Dedifferentiated amniotic fluid mesenchymal stem cell (primary cell): ENCODE measurements around the gene ZSWIM6.

Experiments used
- DNase-seq: peaks from one replicate; pipeline ENCODE4 v3.0.0-alpha.2; 2016; ENCODE audit errors: extremely low spot score

ZSWIM6 gene

DNA sequence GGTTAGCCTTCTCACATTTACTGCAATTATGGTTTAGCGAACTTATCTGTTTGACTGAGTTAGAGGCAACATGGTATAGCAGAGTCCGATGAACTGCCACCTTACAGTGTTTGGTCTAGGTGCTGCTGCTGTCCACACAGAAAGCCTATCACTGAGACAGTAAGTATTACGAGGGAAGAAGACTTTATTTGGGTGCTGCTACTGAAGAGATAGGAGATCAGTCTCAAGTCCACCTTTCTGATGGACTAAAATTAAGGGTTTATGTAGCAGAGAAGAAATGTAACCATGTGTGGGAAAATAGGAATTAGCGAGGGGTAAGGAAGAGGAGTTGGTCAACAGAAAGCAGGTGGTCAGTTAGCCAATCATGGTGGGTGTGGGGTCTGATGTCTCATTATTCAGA, 109.7 kb downstream of the ZSWIM6 start:
- DNase-seq, result no peak

- no peak for DNase-seq
These were observed 115.9 kb downstream of the ZSWIM6 start for GRCh38 chr5:61447780-61448495.

GRCh38 chr5:61449804-61450492, 117.9 kb downstream of the ZSWIM6 start:
- DNase-seq, result peak; percentile 92

DNA sequence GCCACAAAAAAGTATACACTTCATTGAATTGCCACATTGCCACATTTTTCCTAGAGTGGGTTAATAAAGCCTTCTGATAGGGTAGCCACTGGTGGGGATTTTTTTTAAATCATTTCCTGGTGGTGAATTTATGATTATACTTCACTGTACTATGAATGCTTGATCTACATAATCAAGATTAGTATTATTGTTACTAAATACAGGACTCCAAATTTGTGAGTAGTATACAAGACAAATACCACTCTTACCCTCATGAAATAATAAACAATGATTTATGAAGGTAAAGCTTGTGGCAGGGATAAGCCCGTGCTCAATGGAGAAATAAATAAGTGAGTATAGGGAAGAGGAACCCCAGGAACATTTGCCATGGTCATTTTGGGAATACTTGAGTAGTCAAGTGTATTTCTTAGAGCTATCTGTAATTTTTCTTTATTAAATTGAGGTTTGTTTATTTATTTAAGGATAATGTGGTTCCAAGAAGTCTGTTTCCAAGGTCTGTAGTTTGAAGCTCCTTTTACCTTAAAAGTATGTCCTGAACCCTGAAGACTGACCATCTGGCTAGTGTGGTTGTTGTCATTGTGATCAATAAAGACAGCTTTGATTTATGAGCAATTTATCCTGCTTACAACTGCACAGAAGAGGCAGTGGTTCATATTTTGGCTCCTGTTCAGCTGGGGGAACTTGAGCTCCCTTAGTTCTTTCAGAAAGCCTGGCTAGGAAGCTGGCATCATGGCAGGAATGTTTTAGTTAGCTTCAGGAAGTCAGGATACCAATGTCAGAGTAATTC, 118.6 kb downstream of the ZSWIM6 start:
- DNase-seq, result peak; percentile 95

DNA sequence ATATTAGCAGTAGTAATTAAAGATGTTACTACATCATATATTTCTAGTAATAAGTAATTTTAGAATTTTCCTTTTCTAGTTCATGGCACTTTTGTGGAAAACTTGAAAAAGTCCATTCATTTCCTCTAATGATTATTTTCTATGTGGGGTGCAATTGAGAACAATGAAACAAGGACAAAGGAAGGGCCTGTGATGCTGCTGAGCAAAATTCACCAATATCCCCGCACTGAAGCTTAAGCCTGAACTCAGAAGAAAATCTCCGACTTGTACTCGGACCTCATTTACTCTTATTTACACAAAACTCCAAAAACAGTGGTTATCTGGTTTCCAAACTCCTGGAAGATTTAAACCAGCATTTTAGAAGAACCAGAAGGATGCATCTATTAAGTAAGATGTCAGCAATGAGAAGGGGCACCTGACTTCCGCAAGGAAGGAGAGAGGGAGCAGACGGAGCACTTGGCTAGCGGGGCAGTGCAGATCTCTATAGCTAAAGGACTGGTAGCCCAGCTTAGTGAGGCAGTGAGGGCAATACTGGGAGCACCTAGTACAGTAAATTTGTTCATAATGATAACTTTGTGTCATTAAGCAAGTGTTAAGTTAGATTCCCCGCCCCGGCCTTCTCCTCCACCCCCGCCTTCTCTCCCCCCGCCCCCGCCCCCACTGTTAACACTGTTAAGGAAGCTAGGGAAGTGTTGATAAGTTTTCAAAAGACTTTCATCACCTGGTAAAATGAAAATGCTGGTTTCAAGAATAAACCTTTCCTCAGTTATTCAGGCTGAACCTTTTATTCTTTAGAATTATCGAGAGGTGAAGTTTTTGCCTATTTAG, 123.3 kb downstream of the ZSWIM6 start:
- no peak for DNase-seq

- no peak for DNase-seq
These were observed 128.4 kb downstream of the ZSWIM6 start for GRCh38 chr5:61460471-61460870.

DNA sequence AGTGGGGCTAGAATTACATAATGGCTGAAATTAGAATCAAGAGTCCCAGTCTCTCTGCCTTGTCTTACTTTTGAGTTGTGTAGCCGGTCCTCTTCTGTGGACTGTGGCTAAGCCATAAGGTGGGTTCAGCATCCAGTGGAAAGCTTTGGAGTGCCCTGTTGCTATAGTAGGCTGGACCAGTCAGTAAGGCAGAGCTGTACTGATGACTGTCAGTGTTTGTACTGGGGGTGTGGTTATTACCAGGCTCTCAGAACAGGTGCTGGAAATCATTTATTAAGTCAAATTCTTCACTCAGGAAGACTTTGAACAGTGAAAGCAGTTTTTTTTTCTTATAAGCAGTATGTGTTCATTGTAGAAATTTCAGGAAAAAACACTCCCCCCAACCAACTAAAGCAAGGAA, 129.4 kb downstream of the ZSWIM6 start:
- DNase-seq, result no peak

- no peak for DNase-seq
These were observed 129.9 kb downstream of the ZSWIM6 start for GRCh38 chr5:61461926-61462325.

DNA sequence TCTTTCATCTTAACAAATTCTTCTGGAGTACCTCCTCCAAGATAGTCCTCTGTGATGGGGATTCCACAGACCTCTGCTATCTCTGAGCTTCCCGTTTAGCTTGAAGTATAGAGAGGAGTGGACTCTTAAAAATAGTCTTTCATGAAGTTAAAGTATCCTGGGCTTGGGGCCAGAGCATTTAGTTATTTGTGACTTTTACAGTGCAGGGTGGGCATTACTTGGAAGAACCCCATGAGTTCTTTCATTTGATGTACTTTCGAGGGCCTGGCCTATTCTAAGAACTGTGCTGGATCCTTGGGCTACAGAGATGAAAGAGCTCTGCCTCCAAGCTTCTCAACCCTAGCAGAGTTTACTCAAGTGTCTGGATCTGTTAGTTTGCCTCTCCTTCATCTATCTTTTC, 131.5 kb downstream of the ZSWIM6 start:
- DNase-seq, result no peak

- no peak for DNase-seq
These were observed 132.5 kb downstream of the ZSWIM6 start for GRCh38 chr5:61464512-61464911.

- DNase-seq, result no peak
These were observed 133.0 kb downstream of the ZSWIM6 start for GRCh38 chr5:61465066-61465465.

DNA sequence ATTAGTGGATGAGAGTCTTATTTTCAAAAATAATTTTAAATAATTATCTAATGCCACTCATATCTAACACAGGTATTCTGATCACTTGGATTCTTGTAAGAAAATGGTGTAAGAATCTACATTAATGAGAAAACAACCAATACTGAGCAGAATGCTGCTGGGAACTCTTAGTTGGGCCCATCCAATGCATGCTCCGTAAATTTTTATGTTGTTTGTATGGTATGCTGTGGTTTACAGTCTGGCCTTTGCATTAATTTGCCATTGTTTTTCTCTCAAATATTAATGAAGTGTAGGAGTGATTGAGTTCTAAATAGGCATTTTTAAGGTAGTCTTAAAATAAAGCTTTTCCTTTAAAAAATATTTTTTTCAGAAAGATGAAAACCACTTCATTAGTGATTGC, 133.4 kb downstream of the ZSWIM6 start:
- no peak for DNase-seq

DNA sequence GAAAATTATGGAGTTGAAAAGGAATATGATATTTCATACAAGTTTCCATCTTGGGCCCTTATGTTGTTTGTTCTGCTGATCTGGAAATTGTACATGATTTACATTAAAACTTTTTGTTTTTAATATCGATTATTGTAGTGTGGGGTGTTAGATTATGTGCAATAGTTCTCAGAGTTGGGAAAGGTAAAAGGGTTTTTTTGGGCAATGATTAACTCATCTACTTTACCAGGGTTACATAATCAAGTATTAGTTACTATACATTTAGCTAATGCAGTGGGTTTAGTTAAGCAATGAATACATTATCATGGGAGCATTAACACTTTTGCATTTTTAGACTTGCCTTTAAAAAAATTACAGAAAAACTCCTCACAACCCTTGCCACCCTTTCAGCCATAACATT, 134.0 kb downstream of the ZSWIM6 start:
- no peak for DNase-seq

DNA sequence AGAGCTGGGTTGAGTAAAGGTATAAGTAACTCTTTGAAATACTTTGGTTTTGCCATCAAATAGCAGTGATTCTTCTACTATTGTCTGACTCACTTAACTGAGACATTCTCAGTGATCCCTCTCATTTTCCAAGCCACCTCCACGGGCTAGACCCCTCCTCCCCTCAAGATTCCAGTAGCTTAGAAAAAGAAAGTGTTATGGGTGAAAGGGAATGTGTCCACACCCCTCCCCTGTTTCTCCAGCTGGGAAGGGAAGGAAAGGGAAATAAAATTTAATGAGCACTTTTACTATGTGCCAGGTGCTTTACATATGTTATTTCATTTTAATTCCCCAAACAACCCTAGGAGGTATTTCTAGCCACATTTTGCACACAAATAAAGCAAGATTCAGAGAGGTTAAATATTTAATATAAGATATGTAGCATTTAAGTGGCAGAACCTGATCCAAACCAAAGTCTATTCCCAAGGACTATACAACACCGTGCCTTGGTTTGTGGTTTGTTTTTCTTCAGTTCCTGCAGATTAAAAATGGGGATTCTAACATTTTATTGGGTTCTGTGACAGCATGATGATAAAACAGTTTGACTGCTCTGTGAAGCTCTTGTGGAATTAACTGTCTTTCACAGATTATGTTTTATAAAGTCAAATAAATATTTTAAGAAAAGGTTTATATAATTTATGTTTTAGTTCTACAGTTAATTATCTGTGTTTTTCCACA, 135.9 kb downstream of the ZSWIM6 start:
- DNase-seq, result peak; percentile 22

DNA sequence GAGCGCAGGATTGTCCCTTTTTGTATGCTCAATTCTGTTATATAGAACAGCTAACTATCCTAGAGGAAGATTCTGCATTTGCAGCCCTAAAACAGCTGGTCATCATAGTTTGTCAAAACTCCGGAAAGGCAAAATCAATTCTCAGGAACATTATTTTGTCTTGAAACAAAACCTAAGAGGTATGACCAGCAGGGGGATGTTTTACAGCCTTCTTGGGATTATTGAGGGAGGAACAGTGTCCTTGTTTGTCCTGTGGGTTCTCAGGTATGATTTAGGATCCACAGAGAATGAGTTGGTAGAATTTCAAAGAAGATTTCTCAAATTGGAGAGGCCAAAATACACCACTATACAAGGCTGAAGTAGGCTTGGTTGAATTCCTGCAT, 136.4 kb downstream of the ZSWIM6 start:
- DNase-seq, result no peak

- DNase-seq, result no peak
These were observed 139.3 kb downstream of the ZSWIM6 start for GRCh38 chr5:61471352-61471751.

DNA sequence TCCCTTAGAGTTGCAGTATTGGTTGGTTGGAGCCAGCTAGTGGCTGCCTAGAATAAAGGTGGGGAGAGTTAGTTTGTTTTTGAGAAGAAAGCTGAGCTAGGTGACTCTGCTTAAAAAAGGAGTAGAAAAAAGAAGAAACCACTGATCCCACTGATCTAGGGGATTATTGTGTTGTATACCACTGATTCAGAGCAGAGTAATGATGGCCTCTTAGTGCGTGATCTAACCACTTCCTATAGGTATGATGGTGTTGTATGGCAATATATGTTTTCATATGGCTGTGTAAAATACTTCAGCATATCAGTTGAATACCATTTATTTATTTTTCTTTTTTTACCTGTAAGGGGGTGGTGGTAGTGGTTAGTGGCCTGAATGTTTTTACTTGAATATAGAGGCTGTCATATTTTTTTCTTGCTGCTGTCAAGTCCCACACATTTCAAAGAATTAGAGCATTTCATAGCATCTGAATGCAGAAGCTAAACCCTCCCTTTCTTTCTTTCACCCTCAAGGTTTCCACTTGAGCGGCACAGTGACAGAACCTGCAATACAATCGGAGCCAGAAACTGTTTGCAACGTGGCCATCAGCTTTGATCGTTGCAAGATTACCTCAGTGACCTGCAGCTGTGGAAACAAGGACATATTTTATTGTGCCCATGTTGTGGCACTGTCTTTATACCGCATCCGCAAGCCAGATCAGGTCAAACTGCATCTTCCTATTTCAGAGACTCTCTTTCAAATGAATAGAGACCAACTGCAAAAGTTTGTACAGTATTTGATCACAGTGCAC, 140.3 kb downstream of the ZSWIM6 start:
- DNase-seq, result no peak

- DNase-seq, result no peak
These were observed 142.7 kb downstream of the ZSWIM6 start for GRCh38 chr5:61474746-61475145.

DNA sequence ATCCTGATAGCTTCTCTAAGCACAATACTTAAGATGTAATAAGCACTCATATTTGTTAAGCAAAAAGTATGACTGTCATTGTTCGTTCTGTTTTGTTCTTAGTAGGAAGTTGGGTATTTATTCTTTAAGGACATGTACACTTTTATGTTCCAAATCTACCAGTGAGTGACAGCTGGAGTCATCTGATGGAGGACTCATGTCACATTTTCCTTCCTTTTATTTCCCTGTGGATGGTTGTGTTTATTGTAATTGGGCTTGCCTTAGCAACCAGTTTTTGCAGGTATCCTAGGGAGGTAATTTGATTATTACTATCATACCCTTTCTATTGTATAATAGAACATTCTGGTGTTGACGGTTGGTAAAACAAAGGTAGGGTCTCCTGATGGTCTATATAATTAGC, 145.7 kb downstream of the ZSWIM6 start:
- DNase-seq, result no peak

- no peak for DNase-seq
These were observed 148.0 kb downstream of the ZSWIM6 start for GRCh38 chr5:61479850-61480614.
